ENCODE data around the gene C17orf58. TPM values are rescaled to one million over a fixed set of nuclear protein-coding genes. Genes with fewer than 3 reads are reported as not detected.
"Not testable (repeated sequence)": the region's sequence is repeated elsewhere in the genome, so short reads cannot be mapped to it uniquely, and the experiment has no call there.

Gene C17orf58
- total RNA-seq, 2 donors from 2014 or later = 16.2 to 24.8 TPM

DNA sequence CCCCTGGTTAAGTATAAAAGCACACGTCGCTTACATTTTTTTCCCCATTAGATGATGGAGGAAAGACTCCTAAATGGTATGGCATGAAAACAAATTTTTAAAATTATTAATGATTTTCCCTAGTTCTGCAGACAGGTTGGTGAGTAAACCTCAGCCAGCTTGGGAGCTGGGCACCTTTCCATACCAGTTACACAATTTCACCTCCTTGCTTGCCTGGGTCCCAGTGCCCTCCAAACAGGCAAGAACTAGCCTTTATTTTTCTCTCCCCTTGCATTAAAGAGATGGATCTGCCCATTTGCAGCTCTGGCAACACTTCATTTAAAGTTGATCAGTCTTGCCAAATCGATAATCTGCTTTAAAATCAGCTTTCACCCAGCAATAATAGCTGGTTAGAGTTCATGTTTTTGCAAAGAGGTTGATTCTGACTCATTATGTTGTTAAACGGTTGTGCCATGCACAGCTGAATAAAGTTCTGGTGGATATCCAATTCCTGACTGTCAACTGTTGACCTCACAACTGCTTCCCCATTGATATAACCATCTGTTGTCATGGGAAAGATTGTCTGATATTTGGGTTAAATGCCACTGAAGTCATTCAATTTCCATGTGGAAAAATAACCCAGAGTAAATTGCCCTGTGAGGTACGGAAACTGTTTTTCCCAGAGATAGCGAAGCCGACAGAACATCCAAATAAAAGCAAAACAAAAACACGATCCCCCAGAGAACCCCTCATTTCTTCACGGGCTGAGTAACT is 1.3 kb downstream of the C17orf58 start:
- ATAC-seq (replicated peaks in 1 of 2) (no peak), DNase-seq (no peak)
- peaks cover 8 to 13% of the 10 kb centered on the region in 2 donors for H3K36me3 Mint-ChIP-seq (ENCODE audit: insufficient read depth in 2 of 2)
- H3K9me3 Mint-ChIP-seq = no peaks in the 10 kb centered on the region
- H3K4me1 Mint-ChIP-seq (ENCODE audit: low read depth) = peaks cover 35% of the 10 kb centered on the region
- peaks cover 24% of the 10 kb centered on the region for H3K27me3 Mint-ChIP-seq (ENCODE audit: low read depth)
- H3K27ac Mint-ChIP-seq = peak overlapping the region; percentile 82
- H3K4me3 Mint-ChIP-seq = peak overlapping the region; percentile 89 to 97

GRCh38 chr17:67993998-67994361 is 2.3 kb downstream of the C17orf58 start:
- ATAC-seq (replicated peaks in 1 of 2) (no peak), DNase-seq (no peak)
- Mint-ChIP-seq H3K36me3 (ENCODE audit: insufficient read depth in 2 of 2) (peaks cover 8 to 13% of the 10 kb centered on the region in 2 donors), H3K27ac (peak overlapping the region; percentile 6), H3K4me3 (peak overlapping the region; percentile 89 to 97), H3K27me3 (ENCODE audit: low read depth) (peaks cover 24% of the 10 kb centered on the region), H3K9me3 (no peaks in the 10 kb centered on the region), H3K4me1 (ENCODE audit: low read depth) (peaks cover 35% of the 10 kb centered on the region)

DNA sequence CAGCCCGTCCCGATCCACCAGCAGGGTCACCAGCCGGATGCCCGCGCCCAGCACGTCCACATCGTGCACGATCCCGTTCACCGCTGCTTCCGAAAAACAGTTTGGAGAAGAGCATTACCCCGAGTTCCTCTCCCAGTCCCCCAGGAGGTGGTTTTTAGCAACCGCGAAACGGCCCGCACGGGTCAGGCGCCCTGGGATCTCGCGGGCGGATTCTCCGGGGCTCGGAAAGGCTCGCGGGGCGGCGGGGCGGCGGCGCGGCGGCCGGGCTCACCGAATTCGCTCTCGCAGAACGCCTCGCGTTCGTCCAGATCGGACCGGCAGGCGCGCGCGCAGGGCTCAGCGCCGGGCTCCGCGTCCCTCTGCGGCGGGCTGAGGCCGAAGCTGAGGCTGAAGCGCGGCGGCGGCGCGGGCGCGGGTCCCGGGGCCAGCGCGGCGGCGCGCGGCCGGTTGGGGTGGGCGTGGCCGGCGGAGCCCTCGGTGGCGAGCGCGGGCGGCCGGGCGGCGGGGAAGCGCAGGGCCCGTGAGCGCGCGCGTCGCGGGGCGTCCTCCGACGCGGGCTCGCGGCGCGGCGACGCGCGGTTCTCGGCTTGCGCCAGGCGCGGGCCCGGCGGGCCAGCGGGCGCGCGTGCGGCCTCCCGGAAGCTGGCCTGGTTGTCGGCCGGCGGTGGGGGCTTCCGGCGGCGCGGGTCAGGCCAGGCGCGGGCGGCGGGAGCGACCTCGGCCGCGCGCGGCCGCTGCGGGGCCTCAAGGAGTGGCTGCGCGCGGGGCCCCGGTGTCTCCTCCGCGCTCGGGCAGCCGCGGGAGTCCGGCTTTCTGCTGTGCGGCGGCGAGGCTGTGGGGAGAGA is 2.9 kb downstream of the C17orf58 start:
- Mint-ChIP-seq H3K27me3 (ENCODE audit: low read depth) (peaks cover 24% of the 10 kb centered on the region), H3K9me3 (no peaks in the 10 kb centered on the region), H3K4me3 (peak overlapping the region; percentile 92 to 97), H3K4me1 (ENCODE audit: low read depth) (peaks cover 35% of the 10 kb centered on the region), H3K27ac (peak overlapping the region; percentile 77), H3K36me3 (ENCODE audit: insufficient read depth in 2 of 2) (peaks cover 8 to 13% of the 10 kb centered on the region in 2 donors)
- ATAC-seq (replicated peaks in 1 of 2) = peak; percentile 75 to 76
- peak; percentile 79 to 87 for DNase-seq

- Mint-ChIP-seq H3K27me3 (ENCODE audit: low read depth) (peaks cover 24% of the 10 kb centered on the region), H3K4me1 (ENCODE audit: low read depth) (peaks cover 35% of the 10 kb centered on the region), H3K36me3 (ENCODE audit: insufficient read depth in 2 of 2) (peaks cover 8 to 13% of the 10 kb centered on the region in 2 donors), H3K9me3 (no peaks in the 10 kb centered on the region), H3K27ac (peak overlapping the region; percentile 77), H3K4me3 (peak overlapping the region; percentile 92 to 95)
- DNase-seq = peak; percentile 10 to 15
- no peak for ATAC-seq (replicated peaks in 1 of 2)
Measured at GRCh38 chr17:67992548-67993152, 3.6 kb downstream of the C17orf58 start.

DNA sequence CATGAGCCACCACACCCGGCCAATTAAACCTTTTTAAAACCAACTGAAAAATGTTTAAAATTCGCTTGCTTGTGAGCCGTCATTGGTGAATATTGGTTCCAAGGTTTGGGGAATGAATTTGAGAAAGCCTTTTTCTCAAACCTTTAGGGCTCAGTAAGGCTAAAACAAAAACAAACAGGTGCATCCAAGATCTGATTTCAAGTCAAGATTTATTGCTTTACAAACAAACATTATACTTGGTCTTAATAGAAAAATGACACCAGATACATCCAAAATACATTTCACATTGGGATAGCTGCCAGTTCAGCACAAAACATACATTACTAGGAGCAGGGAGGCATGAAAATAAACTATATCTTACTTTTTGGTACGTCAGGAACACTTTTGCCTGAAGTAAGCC is 5.4 kb downstream of the C17orf58 start:
- DNase-seq = no peak
- H3K27me3 Mint-ChIP-seq (ENCODE audit: low read depth) = peaks cover 12% of the 10 kb centered on the region
- H3K4me1 Mint-ChIP-seq (ENCODE audit: low read depth) = peaks cover 27% of the 10 kb centered on the region
- H3K4me3 Mint-ChIP-seq = no peak overlapping the region
- ATAC-seq (replicated peaks in 1 of 2) = no peak
- H3K9me3 Mint-ChIP-seq = no peaks in the 10 kb centered on the region
- no peak overlapping the region for H3K27ac Mint-ChIP-seq
- H3K36me3 Mint-ChIP-seq (ENCODE audit: insufficient read depth in 2 of 2) = peaks cover 5 to 6% of the 10 kb centered on the region in 2 donors

- no peaks in the 10 kb centered on the region for H3K27me3 Mint-ChIP-seq (ENCODE audit: low read depth)
- ATAC-seq (replicated peaks in 1 of 2) = no peak
- no peak overlapping the region for H3K4me3 Mint-ChIP-seq
Measured at GRCh38 chr17:67983383-67983688, 12.9 kb downstream of the C17orf58 start.

GRCh38 chr17:67982686-67983382 is 13.4 kb downstream of the C17orf58 start:
- ATAC-seq (replicated peaks in 1 of 2) (no peak), DNase-seq (no peak)
- Mint-ChIP-seq H3K4me3 (no peak overlapping the region), H3K4me1 (ENCODE audit: low read depth) (no peaks in the 10 kb centered on the region), H3K36me3 (ENCODE audit: insufficient read depth in 2 of 2) (no peaks in the 10 kb centered on the region), H3K9me3 (no peaks in the 10 kb centered on the region), H3K27ac (peak overlapping the region; percentile 17), H3K27me3 (ENCODE audit: low read depth) (no peaks in the 10 kb centered on the region)

More at GRCh38 chr17:67983383-67983688, 12.9 kb downstream of the C17orf58 start:
- no peaks in the 10 kb centered on the region for H3K4me1 Mint-ChIP-seq (ENCODE audit: low read depth)
- no peaks in the 10 kb centered on the region for H3K9me3 Mint-ChIP-seq
- H3K36me3 Mint-ChIP-seq (ENCODE audit: insufficient read depth in 2 of 2) = no peaks in the 10 kb centered on the region
- no peak for DNase-seq
- H3K27ac Mint-ChIP-seq = no peak overlapping the region

GRCh38 chr17:67982034-67982640 is 14.1 kb downstream of the C17orf58 start:
- H3K27me3 Mint-ChIP-seq (ENCODE audit: low read depth) = no peaks in the 10 kb centered on the region
- no peaks in the 10 kb centered on the region for H3K36me3 Mint-ChIP-seq (ENCODE audit: insufficient read depth in 2 of 2)
- no peaks in the 10 kb centered on the region for H3K9me3 Mint-ChIP-seq

DNA sequence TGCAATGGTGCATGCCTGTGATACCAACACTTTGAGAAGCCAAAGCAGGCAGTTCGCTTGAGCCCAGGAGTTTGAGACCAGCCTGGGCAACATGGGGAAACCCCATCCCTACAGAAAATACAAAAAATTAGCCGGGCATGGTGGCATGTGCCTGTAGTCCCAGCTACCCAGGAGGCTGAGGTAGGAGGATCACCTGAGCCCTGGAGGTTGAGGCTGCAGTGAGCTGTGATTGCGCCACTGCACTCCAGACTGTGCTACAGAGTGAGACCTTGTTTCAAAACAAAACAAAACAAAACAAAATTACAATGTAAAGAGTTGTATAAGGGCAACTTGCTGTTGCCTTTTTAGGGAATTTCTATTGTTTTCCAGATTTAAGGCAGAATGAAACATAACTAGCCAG is 15.4 kb downstream of the C17orf58 start:
- H3K4me3 Mint-ChIP-seq; DNase-seq; ATAC-seq (replicated peaks in 1 of 2); H3K27me3 Mint-ChIP-seq (ENCODE audit: low read depth); H3K36me3 Mint-ChIP-seq (ENCODE audit: insufficient read depth in 2 of 2); H3K27ac Mint-ChIP-seq; H3K4me1 Mint-ChIP-seq (ENCODE audit: low read depth); H3K9me3 Mint-ChIP-seq: not testable (repeated sequence)

More at GRCh38 chr17:67982034-67982640, 14.1 kb downstream of the C17orf58 start:
- no peaks in the 10 kb centered on the region for H3K4me1 Mint-ChIP-seq (ENCODE audit: low read depth)
- DNase-seq (no peak), ATAC-seq (replicated peaks in 1 of 2) (no peak)
- no peak overlapping the region for H3K27ac Mint-ChIP-seq
- no peak overlapping the region for H3K4me3 Mint-ChIP-seq

GRCh38 chr17:67980456-67980855 is 15.8 kb downstream of the C17orf58 start:
- no peaks in the 10 kb centered on the region for H3K4me1 Mint-ChIP-seq (ENCODE audit: low read depth)
- no peak overlapping the region for H3K4me3 Mint-ChIP-seq
- H3K27ac Mint-ChIP-seq = no peak overlapping the region
- H3K36me3 Mint-ChIP-seq (ENCODE audit: insufficient read depth in 2 of 2) = peaks cover 0 to under 1% of the 10 kb centered on the region in 2 donors
- H3K27me3 Mint-ChIP-seq (ENCODE audit: low read depth) = no peaks in the 10 kb centered on the region
- ATAC-seq (replicated peaks in 1 of 2) = no peak
- DNase-seq = no peak
- no peaks in the 10 kb centered on the region for H3K9me3 Mint-ChIP-seq

GRCh38 chr17:67976306-67976705 is 20.0 kb downstream of the C17orf58 start:
- not testable (repeated sequence) for H3K36me3 Mint-ChIP-seq (ENCODE audit: insufficient read depth in 2 of 2); H3K4me3 Mint-ChIP-seq; H3K4me1 Mint-ChIP-seq (ENCODE audit: low read depth); H3K9me3 Mint-ChIP-seq; H3K27ac Mint-ChIP-seq; ATAC-seq (replicated peaks in 1 of 2); H3K27me3 Mint-ChIP-seq (ENCODE audit: low read depth); DNase-seq

- Mint-ChIP-seq H3K27ac (no peak overlapping the region), H3K9me3 (no peaks in the 10 kb centered on the region), H3K4me3 (no peak overlapping the region), H3K27me3 (ENCODE audit: low read depth) (no peaks in the 10 kb centered on the region), H3K36me3 (ENCODE audit: insufficient read depth in 2 of 2) (peaks cover 0 to 3% of the 10 kb centered on the region in 2 donors), H3K4me1 (ENCODE audit: low read depth) (no peaks in the 10 kb centered on the region)
- no peak for ATAC-seq (replicated peaks in 1 of 2)
- DNase-seq = no peak
Measured at GRCh38 chr17:67974598-67975066, 21.6 kb downstream of the C17orf58 start.
